HUDEP-2 (cell line): ENCODE measurements around the gene DHX32.

ENCODE experiments used
- DNase-seq, 76 experiments: peaks; one replicate each; lab custom pipeline; 2025; ENCODE audit not compliant: unreplicated experiment in 76 of 76; lab: John Stamatoyannopoulos, UW

Gene DHX32

GRCh38 chr10:125816548-125816947, 64.5 kb downstream of the DHX32 start:
- peak in 43 of 76 experiments; percentile 6 to 89 (median 62) for DNase-seq

GRCh38 chr10:125815764-125816163, 65.3 kb downstream of the DHX32 start:
- peak in 15 of 76 experiments; percentile 8 to 32 (median 18) for DNase-seq

GRCh38 chr10:125812128-125812750, 68.9 kb downstream of the DHX32 start:
- no peak for DNase-seq

- DNase-seq: no peak
Observed at GRCh38 chr10:125811251-125811650, 69.8 kb downstream of the DHX32 start.

GRCh38 chr10:125808047-125808446, 73.0 kb downstream of the DHX32 start:
- no peak for DNase-seq

- no peak for DNase-seq
Observed at GRCh38 chr10:125802739-125803138, 78.4 kb downstream of the DHX32 start.

GRCh38 chr10:125802131-125802530, 79.0 kb downstream of the DHX32 start:
- DNase-seq: no peak

- DNase-seq: no peak
Observed at GRCh38 chr10:125801574-125801973, 79.5 kb downstream of the DHX32 start.

GRCh38 chr10:125799451-125800182, 81.5 kb downstream of the DHX32 start:
- DNase-seq: peak in 53 of 76 experiments; percentile 7 to 75 (median 35)

- DNase-seq: peak in 1 of 76 experiments; percentile 3
Observed at GRCh38 chr10:125797994-125798662, 83.0 kb downstream of the DHX32 start.

GRCh38 chr10:125797424-125797823, 83.7 kb downstream of the DHX32 start:
- no peak for DNase-seq

- no peak for DNase-seq
Observed at GRCh38 chr10:125795637-125796190, 85.4 kb downstream of the DHX32 start.

- DNase-seq: no peak
Observed at GRCh38 chr10:125795128-125795527, 86.0 kb downstream of the DHX32 start.

GRCh38 chr10:125792342-125793300, 88.5 kb downstream of the DHX32 start:
- no peak for DNase-seq

GRCh38 chr10:125788156-125789034, 92.7 kb downstream of the DHX32 start:
- no peak for DNase-seq
